Measurements from ENCODE around the gene E2F1.
"Not testable (repeated sequence)": the region's sequence is repeated elsewhere in the genome, so short reads cannot be mapped to it uniquely, and the experiment has no call there.

E2F1 gene

DNA sequence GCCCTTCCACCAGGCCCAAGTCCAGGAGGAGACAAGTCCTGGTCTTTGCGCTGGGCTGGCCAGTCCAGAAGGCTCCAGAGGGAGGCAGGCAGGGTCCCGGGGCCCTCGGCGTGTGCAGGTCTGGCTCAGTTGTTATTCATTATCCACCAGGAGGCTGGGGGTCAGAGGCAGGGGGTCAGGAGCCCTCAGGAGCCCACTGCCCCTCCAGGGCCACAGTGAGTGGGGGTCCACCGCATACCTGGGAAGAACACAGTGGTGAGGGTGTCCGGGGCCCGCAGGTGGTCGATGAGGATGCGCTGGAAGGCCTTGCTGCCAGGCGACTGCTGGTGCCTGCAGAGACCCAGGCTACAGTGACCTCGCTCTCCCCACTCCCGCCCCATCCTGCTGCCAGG lies 28.5 kb downstream of the E2F1 start:
- DNase-seq (ENCODE audit: low spot score) = no peak

DNA sequence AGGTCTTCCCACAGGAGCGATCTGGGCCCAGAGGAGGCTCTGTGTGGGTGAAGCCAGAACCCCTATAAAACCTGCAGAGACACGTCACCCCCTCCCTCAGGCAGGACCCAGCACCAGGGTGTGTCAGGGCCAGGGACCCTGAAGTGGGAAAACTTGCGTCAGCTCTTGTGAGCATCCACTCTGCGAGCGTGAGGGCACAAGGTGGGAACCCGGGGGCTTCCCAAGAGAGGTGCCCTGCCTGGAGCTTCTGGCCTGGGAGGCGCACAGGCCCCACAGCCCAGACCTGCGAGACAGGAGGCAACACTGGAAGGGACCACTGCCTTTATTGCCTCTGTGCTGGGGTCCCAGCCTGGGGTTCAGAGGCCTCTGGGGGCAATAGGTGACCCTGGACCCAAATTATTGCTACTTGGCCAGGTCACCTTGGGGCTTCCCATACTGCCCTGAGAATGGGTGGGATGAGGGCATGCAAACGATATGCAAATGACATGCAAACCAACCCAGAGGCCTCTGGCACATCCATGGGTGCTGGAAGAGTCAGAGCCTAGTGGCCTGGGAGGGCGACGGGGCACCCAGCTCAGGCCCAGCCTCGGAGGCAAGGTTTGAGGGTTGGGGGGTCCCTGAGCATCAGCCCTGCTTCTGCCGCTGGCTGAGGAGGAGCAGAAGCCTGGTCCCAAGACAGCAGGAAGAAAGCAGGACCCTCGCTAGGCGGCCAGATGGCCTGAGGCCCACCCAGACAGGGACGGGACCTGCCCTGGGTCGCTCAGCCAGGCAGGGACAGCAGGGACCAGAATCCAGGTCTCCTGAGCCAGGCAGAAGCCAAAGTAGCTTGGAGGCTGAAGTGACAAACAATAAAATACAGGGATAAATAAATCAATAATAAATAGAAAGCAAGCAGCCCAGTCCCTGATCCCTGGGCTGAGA lies 29.1 kb downstream of the E2F1 start:
- no peak for DNase-seq (ENCODE audit: low spot score)

DNA sequence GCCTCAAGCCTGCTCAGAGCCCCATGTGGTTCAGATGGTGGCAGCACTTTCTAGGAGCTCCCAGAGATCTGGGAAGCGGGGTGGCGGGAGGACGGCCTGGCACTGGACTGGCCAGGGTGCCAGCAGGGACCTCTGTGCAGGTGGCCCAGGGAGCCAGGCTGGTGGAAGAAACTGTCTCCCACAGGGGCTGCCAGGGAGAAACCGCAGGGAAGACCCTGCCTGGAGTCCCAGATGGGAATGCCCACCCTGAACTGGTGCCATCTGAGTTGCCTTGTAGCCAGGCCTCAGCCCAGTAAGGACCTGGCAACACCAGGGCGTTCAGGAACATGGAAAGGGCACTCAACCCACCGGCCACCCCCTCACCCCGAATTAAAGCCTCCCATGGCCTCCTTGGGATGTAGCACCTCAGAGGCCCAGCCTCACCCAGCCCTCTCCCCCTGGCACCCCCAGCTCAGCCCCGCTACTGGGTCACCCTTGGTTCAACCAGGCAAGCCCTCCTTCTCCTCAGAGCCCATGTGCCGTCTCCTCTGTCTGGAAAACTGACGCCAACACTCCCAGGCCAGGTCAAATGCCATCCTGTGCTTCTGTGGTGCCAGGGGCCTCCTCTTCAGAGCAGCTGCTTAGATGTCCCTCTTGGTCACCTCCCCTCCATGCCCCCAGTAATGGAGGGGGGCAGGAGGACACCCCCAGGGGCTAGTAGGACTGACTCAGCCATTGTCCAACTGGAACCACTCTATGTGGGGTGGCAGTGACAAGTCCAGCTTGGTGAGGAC lies 30.0 kb downstream of the E2F1 start:
- DNase-seq (ENCODE audit: low spot score) = no peak

DNA sequence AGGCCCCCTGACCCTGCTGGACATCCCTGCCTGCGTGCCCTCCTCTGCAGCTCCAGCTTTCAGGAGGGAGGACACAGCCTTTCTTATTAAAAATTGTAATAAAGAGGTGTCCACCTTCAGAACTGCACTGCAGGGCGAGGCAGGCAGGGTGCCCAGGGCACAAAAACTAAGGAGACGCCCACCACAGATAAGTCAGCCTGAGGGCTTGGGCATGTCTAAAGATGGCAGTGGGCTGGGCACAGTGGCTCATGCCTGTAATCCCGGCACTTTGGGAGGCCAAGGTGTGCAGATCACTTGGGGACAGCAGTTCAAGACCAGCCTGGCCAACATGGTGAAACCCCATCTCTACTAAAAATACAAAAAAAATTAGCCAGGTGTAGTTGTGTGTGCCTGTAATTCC lies 31.0 kb downstream of the E2F1 start:
- DNase-seq (ENCODE audit: low spot score) = no peak

DNA sequence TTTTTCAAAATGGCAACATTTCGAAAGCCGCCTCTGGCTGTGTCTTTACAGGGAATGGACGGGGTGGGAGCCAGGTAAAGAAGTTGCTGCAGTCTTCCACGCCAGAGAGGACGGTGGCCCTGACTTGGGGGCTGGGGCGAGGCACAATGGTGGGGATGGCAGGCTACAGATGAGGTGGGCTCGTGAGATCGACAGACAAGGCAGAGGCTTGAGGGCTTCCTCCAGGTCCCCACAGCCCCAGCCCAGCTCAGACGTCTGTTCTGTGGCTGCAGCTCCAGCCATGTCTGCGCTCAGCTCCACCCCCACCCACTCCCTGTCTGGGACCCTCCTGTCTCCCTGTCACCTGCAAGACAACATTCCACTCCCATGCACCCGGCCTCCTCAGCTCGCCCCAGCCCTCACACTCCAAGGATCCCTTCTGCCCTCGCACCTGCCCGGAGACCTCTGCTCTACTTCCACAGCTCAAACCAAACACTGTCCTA lies 31.5 kb downstream of the E2F1 start:
- no peak for DNase-seq (ENCODE audit: low spot score)

DNA sequence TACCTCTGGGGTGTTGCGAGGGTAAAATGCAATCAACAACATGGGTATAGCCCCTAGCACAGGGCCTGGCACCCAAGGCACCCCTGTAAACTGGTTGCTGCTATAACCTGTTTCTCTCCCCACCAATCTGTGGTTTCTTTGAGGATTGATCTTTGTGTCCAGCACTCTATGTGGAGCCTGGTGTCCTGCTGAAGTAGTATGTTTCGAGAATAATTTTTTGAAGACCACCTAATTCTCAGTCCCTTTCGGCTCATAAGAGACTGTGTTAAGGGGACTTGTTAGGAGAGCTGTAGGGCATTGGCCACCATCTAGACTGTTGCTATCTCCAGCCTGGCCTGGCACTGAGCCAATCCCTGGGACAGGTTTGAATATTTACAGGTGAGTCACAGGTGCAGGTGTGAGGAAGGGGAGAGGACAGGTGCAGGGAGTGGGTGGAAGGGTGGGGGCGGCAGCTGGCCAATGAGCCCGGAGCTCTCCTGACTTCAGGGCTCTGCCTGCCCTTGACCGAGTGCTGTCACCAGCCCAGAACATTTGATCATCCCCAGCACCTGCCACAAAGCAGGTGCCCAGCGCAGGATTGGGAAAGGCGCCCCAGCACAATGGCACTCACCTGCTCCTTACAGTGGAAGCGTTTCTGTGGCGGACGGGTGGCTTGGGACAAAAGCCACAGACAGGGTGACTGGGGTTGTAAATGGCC lies 32.1 kb downstream of the E2F1 start:
- peak; percentile 84 for DNase-seq (ENCODE audit: low spot score)

DNA sequence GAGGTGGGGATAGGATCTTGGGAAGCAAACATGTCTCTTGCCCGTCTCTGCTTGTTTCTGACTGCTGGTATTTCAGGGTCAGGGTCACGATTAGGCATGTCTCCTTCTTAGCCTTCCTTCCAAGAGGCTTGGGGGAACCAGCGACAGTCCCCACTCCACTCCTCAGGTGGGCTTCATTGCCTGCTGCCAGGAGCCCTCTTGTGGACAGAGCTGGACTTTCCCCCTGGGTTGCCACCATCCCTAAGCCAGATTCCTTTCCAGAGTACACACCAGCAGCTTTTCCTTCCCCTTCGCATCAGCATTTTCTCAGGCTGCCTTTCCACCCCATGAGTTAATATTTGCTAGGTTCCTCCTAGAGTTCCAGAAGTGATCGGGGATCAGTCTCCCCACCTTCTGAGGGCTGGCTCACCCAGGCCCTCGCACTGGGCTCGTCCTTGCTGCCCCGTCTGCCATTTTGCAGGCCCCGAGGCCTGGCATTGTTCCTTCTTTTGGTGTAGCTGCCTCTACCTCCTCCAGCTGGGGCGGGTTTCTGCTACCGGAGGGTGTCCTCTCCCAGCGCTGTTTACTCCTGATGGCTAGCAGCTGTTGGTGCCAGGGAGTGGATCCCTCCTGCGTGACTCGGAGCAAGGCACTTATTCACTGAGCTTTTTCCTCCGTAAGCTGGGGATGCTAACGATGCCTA lies 32.8 kb downstream of the E2F1 start:
- peak; percentile 74 for DNase-seq (ENCODE audit: low spot score)

DNA sequence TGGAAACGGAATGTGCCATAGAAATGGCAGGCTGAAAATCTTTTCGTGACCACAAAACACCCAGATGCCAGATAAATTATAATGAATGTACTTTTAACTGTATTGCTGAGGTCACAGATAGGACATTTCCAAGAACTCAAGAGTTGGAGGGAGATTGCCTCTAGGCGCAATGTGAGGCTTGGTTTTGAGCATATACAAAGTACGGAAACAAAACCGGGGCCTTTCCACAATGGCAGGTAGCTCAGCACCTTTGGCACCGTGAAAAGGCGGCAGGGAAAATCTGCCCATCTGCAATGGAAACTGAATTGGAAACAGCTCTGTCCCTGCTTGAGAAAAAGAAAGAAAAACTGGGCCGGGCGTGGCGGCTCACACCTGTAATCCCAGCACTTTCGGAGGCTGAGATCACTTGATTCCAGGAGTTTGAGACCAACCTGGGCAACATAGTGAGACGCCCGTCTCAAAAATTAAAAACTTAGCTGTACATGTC lies 34.6 kb downstream of the E2F1 start:
- DNase-seq (ENCODE audit: low spot score) = no peak

DNA sequence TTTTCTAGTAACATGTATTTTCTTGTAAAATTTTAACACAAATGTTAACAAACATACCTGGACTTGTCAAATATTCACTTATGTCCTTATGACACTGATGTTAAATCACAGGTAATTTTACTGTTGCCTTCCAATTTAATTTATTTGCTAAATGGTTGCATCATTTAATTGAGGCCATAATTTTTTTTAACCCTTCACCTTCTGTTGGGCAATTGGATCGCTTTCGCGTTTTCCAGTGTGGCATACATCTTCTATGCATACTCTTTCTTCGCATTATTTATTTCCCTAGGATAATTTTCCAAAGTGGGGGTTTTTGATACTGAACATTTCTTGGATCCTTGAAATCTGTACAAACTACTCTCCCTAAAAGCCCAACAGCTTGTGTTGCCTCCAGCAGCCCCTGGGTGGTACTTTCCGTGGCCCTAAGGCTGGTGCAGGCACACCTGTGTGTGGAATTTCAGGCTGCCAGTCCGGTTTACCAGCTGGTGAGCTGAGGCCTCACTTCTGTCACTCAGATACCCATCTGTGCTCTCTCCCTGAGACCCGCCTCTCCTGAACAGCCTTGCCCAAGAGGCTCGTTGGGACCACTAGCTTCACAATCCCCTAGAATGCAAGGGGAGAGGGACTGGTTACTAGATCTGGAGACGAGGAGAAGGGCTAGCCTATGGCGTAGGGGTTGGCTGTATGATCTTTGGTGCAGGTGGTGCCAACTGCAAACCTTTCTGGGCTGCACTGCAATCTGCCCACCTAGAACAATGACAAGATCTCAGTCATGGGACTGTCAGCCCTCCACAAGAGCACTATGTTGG lies 35.2 kb downstream of the E2F1 start:
- no peak for DNase-seq (ENCODE audit: low spot score)

DNA sequence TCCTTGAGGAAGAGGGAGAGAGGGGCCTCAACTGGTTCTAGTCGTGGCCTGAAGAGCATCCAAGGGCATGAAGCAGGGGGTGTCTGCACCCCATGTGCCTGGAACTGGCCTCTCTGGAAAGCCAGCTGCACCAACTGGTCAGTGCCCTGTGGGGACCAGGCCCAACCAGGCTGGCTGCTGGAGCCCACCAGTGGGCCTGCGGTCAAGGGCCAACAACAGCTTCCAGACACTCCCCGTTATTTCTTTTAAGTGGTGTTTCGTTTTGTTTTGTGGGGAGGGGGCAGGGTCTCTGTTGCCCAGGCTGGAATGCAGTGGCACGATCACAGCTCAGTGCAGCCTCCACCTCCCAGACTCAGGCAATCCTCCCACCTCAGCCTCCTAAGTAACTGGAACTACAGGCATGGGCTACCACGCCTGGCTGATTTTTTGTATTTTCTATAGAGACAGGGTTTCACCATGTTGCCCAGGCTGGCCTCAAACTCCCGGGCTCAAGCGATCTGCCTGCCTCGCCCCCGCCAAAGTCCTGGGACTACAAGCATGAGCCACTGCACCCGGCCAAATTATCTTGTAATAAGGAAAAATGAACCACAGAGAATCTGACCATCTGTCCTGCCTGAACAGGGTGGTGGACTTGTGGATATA lies 36.0 kb downstream of the E2F1 start:
- no peak for DNase-seq (ENCODE audit: low spot score)

DNA sequence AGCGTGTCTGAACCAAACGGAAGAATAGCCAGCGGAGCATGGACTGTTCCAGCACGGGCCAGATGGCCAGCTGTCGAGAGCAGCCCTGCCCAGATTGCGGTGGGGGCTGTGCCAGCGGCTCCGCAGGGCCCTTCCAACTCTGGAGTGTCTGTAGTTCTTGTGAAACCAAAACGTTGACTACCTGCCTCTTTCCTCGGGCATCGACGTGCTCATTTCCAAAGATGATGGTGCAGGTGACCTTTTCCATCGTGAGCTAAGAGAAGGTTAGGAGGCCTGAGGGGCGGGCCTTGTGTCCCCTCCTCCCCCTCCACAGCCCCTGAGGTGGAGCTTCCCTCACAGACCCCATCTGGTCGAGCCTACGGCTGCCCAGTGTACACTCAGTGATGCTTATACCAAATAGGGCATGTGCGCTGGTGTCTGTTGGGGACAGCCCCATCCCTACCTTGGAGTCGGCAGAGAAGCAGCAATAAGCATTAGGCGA lies 36.9 kb downstream of the E2F1 start:
- DNase-seq (ENCODE audit: low spot score) = no peak

DNA sequence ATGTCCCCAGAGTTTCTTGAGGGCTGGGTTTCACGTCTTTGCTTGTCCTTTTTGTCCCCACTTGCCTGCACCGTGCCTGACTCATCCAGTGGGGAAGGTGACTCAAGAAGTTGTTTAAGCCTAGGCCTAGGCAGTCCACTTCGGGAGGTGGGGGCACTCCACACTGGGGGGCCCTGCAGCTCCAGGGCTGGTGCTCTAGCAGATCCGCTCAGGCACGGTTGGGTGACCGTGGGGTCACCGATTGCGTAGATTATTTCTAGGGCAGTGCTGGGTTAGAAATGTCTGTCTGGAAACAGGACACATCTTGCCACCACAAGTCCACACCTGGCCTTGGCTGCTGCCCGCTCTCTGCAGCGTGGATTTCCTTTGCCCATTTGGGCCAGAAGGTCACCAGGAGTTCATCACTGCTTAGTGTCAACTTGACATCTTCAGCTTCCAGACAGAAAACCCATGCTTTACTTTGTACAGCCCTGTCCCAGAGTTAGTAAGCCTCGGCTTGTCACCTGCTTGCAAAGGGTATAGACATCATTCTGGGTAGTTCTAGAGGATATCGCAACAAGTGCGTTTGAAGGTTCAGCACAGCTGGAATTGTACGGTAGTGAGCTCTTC lies 37.7 kb downstream of the E2F1 start:
- peak; percentile 26 for DNase-seq (ENCODE audit: low spot score)

DNA sequence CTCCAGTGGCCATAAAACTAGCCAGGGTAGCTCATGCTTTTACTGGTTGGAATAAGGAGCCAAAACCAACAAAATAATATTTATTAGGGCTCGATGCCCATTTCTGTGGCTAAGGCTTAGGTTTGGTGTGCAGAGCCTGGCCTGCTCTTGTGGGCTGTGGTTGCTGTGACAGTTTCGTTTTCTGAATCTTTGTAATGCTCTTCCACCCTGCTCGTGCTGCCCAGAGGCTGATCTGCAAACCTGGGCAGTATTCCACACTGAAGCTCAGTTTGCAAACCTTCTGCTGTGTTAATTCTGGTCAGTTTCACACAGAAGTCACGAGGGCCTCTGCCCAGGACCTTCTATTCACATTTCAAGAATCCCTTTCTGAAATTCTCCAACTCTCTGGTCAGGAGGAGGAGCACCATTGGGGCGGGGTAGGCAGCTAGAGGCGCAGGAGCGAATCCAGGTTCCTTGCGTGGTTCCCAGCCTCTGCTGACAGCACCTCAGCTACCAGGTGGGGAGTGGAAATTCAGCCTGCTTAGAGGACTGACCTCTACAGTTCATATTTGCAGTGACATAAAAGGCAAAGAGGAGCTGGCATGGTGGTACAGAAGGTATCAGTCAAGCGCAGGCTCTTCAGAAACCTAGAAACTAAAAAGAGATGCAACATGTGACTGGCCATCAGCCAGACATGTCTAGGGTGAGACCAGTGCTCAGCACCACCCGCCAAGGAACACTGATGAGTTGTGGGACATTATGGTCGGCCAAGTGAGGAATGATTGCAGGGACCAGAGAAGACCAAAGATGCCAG lies 38.4 kb downstream of the E2F1 start:
- peak; percentile 10 for DNase-seq (ENCODE audit: low spot score)

DNA sequence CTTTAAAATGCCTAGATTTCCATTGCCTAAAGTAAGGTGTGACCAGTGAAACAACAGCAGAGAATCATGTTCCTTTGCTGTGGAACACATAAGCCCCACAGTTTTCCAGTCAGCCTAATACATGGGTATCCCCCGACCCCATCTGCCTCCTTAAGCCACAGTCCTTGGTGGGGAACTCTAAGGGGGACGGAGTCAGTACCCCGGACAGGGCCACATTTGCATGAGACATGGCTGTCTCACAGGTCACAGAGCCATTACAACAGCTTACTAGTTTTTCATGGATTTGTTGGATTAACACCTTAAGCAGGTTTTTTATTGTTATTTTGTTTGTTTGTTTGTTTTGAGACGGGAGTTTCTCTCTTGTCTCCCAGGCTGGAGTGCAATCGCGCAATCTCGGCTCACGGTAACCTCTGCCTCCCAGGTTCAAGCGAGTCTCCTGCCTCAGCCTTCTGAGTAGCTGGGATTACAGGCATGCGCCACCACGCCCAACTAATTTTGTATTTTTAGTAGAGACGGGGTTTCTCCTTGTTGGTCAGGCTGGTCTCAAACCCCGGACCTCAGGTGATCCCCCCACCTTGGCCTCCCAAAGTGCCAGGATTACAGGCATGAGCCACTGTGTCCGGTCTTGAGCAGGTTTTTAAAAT lies 39.1 kb downstream of the E2F1 start:
- DNase-seq (ENCODE audit: low spot score) = not testable (repeated sequence)

DNA sequence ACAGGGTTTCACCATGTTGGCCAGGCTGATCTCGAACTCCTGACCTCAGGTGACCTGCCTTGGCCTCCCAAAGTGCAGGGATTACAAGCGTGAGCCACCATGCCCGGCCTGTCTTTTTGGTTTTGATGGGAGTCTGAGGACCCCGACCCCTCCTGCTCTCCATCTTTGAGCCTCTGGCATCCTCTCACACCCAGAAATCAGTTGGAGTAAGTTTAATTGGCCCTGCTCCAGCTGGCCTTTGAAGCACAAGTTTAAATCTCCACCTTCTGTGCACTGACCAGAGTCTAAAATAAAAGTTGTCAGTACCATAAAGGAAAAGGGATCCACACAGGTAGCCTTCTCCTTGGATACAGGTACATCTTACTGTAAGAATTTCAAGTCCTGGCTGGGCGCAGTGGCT lies 40.0 kb downstream of the E2F1 start:
- no peak for DNase-seq (ENCODE audit: low spot score)

DNA sequence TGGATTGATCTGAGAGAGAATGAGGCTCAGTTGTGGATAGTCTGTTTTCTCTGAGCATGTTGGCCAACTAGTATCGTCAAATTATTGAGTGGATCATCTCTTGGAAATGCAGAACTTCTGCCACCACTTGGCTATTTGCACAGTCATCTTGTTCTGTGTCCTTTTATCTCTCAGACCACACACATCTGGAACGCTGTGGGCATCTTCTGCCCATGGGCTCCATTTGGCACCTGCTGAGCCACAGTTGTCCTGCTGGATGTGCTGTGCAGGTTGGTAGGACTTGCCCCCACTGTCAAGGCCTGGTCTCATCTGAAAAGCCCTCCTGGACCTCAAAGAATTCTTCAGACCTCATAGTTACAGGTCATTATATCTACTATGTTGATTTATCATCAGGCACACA lies 40.8 kb downstream of the E2F1 start:
- no peak for DNase-seq (ENCODE audit: low spot score)

DNA sequence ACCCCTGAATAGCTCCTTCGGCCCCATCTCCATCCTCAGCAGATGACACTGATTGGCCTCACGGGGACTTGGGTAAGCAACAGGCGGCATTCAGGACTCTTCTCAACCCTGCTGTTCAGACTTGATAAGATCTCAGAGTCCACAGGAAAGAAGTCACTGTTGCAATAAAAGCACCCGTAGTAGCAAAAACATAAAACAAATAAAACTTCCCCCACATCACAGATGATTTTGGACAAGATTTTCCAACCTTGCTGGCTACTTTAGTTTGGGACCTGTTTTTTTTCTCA lies 41.2 kb downstream of the E2F1 start:
- no peak for DNase-seq (ENCODE audit: low spot score)

DNA sequence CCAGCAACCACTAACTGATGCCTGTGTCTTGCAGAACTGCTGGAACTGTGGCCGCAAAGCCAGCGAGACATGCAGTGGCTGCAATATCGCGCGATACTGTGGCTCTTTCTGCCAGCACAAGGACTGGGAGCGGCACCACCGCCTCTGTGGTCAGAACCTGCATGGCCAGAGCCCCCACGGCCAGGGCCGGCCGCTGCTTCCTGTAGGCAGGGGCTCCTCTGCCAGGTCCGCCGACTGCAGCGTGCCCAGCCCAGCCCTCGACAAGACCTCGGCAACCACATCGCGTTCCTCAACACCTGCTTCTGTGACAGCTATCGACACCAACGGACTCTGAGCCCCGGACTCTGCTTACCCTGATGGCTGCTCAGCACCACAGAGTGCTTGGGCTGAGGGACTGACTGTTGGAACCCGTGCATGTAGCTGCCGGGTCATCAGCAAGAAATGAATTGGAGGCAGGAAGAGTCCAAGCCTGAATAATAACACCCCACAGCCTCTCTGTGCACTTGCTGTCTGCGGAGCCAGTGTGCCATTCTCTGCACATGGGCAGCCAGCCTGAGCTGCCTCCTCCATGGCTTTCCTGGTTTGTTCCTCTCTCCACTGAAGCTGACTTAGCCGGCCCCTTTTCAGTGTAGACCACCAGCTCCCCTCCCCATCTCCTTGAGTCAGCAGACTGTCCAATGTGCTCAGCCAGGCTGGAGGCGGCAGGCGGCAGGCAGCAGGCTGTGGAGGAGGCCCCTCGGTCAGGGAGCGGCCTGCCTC lies 41.7 kb downstream of the E2F1 start:
- no peak for DNase-seq (ENCODE audit: low spot score)

Measured in kidney tubule cell (primary cell).